Cardiac muscle cell (in vitro differentiated cells and primary cell): ENCODE data around the gene NOCT. TPM values are rescaled to one million over a fixed set of nuclear protein-coding genes. Genes with fewer than 3 reads are reported as not detected.
A peak's percentile ranks its signal among the peaks of the same experiment; 100 is the strongest.

ENCODE experiments used
- DNase-seq, 2 donors: peaks; one replicate each; pipeline versions ENCODE4 v3.0.0 to v3.0.0-alpha.2; 2010 to 2017; ENCODE audit warnings: low read depth in 1 of 2, low spot score in 1 of 2
- H3K27ac ChIP-seq: fragments of 200-600 bp; sonication (generic); 2 replicates; pipeline ENCODE4 v1.5.1; 2016
- H3K27me3 ChIP-seq: fragments of 200-600 bp; sonication (generic); 2 replicates; pipeline ENCODE4 v1.6.0; 2016; ENCODE audit warnings: control low read depth
- H3K36me3 ChIP-seq: fragments of 200-600 bp; sonication (generic); 2 replicates; pipeline ENCODE4 v1.5.1; 2016; ENCODE audit warnings: control low read depth
- H3K4me1 ChIP-seq: fragments of 200-600 bp; sonication (generic); 2 replicates; pipeline ENCODE4 v1.8.1; 2017; ENCODE audit warnings: low read depth, mild to moderate bottlenecking, mixed run types
- H3K4me3 ChIP-seq: fragments of 200-600 bp; sonication (generic); 2 replicates; pipeline ENCODE4 v1.5.1; 2016; ENCODE audit warnings: mild to moderate bottlenecking
- H3K9me3 ChIP-seq: fragments of 200-600 bp; sonication (generic); 2 replicates; pipeline ENCODE4 v1.5.1; 2017; ENCODE audit warnings: low read depth, mild to moderate bottlenecking, control low read depth
- polyA plus RNA-seq: library from polyadenylated mRNA; unstranded; fragments of >200 nt; fragmentation: Nextera tagmentation; extraction: Ambion mirVana; gene quantifications from 2 replicates; pipeline ENCODE4 v1.2.1, GENCODE V29; 2016
- total RNA-seq: library from RNA; depleted of rRNA; stranded (reverse); fragments of >200 nt; gene quantifications from 2 replicates; pipeline ENCODE4 v1.2.3, GENCODE V29; 2016
- TF ChIP-seq, protein P1 (sequence below): IDR thresholded peaks from 2 replicates; pipeline ENCODE4 v1.5.1; 2012; ENCODE audit warnings: low read depth, mild to moderate bottlenecking, low read length

NOCT gene
- total and polyA plus RNA-seq, 2 experiments from 2014 or later = 2.5 to 11.1 TPM

DNA sequence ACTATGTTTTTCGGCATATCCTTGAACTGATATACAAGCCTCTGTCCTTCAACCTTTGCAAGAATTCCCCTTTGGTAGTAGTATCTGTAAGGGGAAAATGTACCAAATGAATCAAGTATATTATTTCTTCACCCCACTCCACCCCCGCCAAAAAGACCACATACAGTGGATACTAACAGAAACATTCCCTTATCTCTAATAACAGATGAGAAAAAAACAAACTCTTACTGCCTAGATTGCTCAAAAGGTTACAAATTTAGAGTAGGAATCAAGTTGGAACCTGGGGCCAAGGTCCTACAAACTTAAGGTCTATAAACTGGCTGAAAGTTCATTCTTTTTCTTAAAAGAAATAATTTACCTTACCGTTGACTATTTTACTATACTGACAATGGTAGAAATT lies 45.0 kb downstream of the NOCT start:
- Histone ChIP-seq H3K9me3 (no peaks in the 10 kb centered on the region), H3K27me3 (no peaks in the 10 kb centered on the region), H3K4me1 (peaks cover 8% of the 10 kb centered on the region), H3K27ac (peak overlapping the region; percentile 41), H3K36me3 (peaks cover 59% of the 10 kb centered on the region), H3K4me3 (no peak overlapping the region)
- no peak for DNase-seq
- TF ChIP-seq, protein P1, sequence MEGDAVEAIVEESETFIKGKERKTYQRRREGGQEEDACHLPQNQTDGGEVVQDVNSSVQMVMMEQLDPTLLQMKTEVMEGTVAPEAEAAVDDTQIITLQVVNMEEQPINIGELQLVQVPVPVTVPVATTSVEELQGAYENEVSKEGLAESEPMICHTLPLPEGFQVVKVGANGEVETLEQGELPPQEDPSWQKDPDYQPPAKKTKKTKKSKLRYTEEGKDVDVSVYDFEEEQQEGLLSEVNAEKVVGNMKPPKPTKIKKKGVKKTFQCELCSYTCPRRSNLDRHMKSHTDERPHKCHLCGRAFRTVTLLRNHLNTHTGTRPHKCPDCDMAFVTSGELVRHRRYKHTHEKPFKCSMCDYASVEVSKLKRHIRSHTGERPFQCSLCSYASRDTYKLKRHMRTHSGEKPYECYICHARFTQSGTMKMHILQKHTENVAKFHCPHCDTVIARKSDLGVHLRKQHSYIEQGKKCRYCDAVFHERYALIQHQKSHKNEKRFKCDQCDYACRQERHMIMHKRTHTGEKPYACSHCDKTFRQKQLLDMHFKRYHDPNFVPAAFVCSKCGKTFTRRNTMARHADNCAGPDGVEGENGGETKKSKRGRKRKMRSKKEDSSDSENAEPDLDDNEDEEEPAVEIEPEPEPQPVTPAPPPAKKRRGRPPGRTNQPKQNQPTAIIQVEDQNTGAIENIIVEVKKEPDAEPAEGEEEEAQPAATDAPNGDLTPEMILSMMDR = no peak

DNA sequence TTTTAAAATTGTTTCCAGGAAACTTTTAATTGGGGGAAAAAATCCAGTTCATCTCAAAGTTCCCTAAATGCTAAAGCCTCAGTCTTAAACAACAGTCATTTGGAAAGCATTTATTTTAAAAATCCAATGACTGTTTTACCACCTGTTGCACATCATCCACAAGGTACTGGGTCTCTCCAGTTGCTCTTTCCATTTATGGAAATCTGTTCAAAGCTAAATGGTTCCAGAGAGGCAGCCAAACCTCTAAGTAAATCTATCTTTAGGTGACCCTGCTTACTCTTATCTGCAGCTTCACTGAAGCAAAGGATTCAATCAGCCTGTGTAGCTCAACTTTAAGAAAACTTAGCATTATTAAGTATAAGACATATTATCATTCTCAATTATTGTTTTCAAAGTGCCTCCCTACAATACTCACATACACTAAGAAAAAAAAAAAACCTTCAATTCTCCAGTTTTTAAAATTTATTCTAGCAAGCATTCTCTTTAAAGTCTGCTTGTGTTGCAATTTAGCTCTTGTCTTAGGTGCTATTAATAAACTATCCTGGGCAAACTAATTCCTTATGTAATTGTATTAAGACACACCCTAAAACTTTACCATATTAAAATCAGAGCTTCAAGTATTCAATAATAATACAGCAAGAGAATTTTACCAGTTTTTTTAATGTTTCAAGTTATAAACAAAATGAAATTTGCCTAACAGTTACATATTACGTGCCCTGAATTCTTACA lies 60.6 kb downstream of the NOCT start:
- no peaks in the 10 kb centered on the region for H3K27me3 ChIP-seq
- TF ChIP-seq, protein P1 = no peak
- DNase-seq = peak in 1 of 2 donors; percentile 77
- H3K27ac ChIP-seq = peak overlapping the region; percentile 96
- H3K4me3 ChIP-seq = peak overlapping the region; percentile 2
- peaks cover 13% of the 10 kb centered on the region for H3K36me3 ChIP-seq
- H3K9me3 ChIP-seq = no peaks in the 10 kb centered on the region
- H3K4me1 ChIP-seq = peaks cover 42% of the 10 kb centered on the region

- TF ChIP-seq, protein P1 = no peak
- Histone ChIP-seq H3K4me3 (no peak overlapping the region), H3K4me1 (peaks cover 52% of the 10 kb centered on the region), H3K27ac (peak overlapping the region; percentile 96), H3K9me3 (no peaks in the 10 kb centered on the region), H3K36me3 (no peaks in the 10 kb centered on the region), H3K27me3 (no peaks in the 10 kb centered on the region)
- DNase-seq = peak in 1 of 2 donors; percentile 7
Observed at GRCh38 chr4:139077567-139078355, 62.2 kb downstream of the NOCT start.

- peak overlapping the region; percentile 96 for H3K27ac ChIP-seq
- TF ChIP-seq, protein P1 = no peak
- no peaks in the 10 kb centered on the region for H3K36me3 ChIP-seq
- no peaks in the 10 kb centered on the region for H3K9me3 ChIP-seq
- no peak for DNase-seq
- no peak overlapping the region for H3K4me3 ChIP-seq
- no peaks in the 10 kb centered on the region for H3K27me3 ChIP-seq
- H3K4me1 ChIP-seq = peaks cover 52% of the 10 kb centered on the region
Observed at GRCh38 chr4:139078926-139079325, 63.3 kb downstream of the NOCT start.

- H3K9me3 ChIP-seq = no peaks in the 10 kb centered on the region
- no peaks in the 10 kb centered on the region for H3K27me3 ChIP-seq
- H3K27ac ChIP-seq = peak overlapping the region; percentile 92
- no peaks in the 10 kb centered on the region for H3K36me3 ChIP-seq
- TF ChIP-seq, protein P1 = no peak
- peak; percentile 97 to 98 for DNase-seq
- H3K4me1 ChIP-seq = peaks cover 36% of the 10 kb centered on the region
- H3K4me3 ChIP-seq = peak overlapping the region; percentile 62
Observed at GRCh38 chr4:139082750-139083606, 67.4 kb downstream of the NOCT start.
